Hepatocyte (in vitro differentiated cells): ENCODE measurements around the gene NPHP4.

Experiments
- CTCF ChIP-seq: fragments of 200-600 bp; sonication (generic); IDR thresholded peaks from 2 replicates; pipeline ENCODE4 v1.5.1; 2016; ENCODE audit warnings: antibody characterized with exemption, mild to moderate bottlenecking; ENCODE audit not compliant: poor library complexity
- EZH2 ChIP-seq: fragments of 200-600 bp; sonication (generic); IDR thresholded peaks from 2 replicates; pipeline ENCODE4 v1.6.1; 2016; ENCODE audit warnings: antibody characterized with exemption, mild to moderate bottlenecking, borderline replicate concordance
- EZH2phosphoT487 ChIP-seq: fragments of 200-600 bp; sonication (generic); IDR thresholded peaks from one replicate; pipeline ENCODE4 v1.6.1; 2018; ENCODE audit warnings: antibody characterized with exemption, mild to moderate bottlenecking, low read depth, moderate library complexity; ENCODE audit not compliant: unreplicated experiment, severe bottlenecking

GRCh38 chr1:5834477-5835178 is 157.6 kb downstream of the NPHP4 start:
- no peak for TF ChIP-seq CTCF
- no peak for TF ChIP-seq EZH2phosphoT487
- no peak for TF ChIP-seq EZH2
